SKM-1 (cell line): Measurements from ENCODE around the gene MLN.

ENCODE experiments used
- DNase-seq: peaks from one replicate; lab custom pipeline; 2025; ENCODE audit not compliant: unreplicated experiment; lab: John Stamatoyannopoulos, UW

The MLN gene

GRCh38 chr6:33772902-33773472, 30.8 kb downstream of the MLN start:
- DNase-seq, result no peak

GRCh38 chr6:33772082-33772830, 31.5 kb downstream of the MLN start:
- no peak for DNase-seq

GRCh38 chr6:33771146-33772081, 32.4 kb downstream of the MLN start:
- no peak for DNase-seq

- DNase-seq, result no peak
Observed at GRCh38 chr6:33770833-33771145, 33.0 kb downstream of the MLN start.

GRCh38 chr6:33770124-33770832, 33.5 kb downstream of the MLN start:
- no peak for DNase-seq

GRCh38 chr6:33769248-33769821, 34.5 kb downstream of the MLN start:
- DNase-seq, result no peak

- DNase-seq, result peak; percentile 63
Observed at GRCh38 chr6:33768644-33769120, 35.1 kb downstream of the MLN start.

- DNase-seq, result no peak
Observed at GRCh38 chr6:33766921-33767907, 36.6 kb downstream of the MLN start.

- DNase-seq, result no peak
Observed at GRCh38 chr6:33765368-33765767, 38.4 kb downstream of the MLN start.

GRCh38 chr6:33764036-33764435, 39.8 kb downstream of the MLN start:
- DNase-seq, result no peak

- no peak for DNase-seq
Observed at GRCh38 chr6:33763483-33763882, 40.3 kb downstream of the MLN start.

- DNase-seq, result no peak
Observed at GRCh38 chr6:33762713-33763112, 41.1 kb downstream of the MLN start.

- peak; percentile 65 for DNase-seq
Observed at GRCh38 chr6:33761922-33762629, 41.7 kb downstream of the MLN start.

GRCh38 chr6:33761581-33761921, 42.3 kb downstream of the MLN start:
- no peak for DNase-seq

- no peak for DNase-seq
Observed at GRCh38 chr6:33759887-33760629, 43.7 kb downstream of the MLN start.

GRCh38 chr6:33758815-33759216, 45.0 kb downstream of the MLN start:
- no peak for DNase-seq

GRCh38 chr6:33757906-33758305, 45.9 kb downstream of the MLN start:
- no peak for DNase-seq

- no peak for DNase-seq
Observed at GRCh38 chr6:33757113-33757512, 46.7 kb downstream of the MLN start.
